Left ventricle myocardium superior (tissue), 1 donor: ENCODE measurements around the gene TAF3. TPM values are rescaled to one million over a fixed set of nuclear protein-coding genes. Genes with fewer than 3 reads are reported as not detected.

ENCODE experiments used
- ATAC-seq: fragments of 200-7000 bp; cut with Tn5 transposase; one replicate; pipeline ENCODE4 v1.9.1; 2020; ENCODE audit warnings: mild to moderate bottlenecking, moderate library complexity
- DNase-seq: peaks from one replicate; pipeline ENCODE4 v3.0.0-alpha.2; 2020
- intact Hi-C: fragments of 100-400 bp; cut with micrococcal nuclease; formaldehyde crosslinking; loops from one replicate; pipeline ENCODE4 v1.11.0; 2022
- total RNA-seq: library from RNA; stranded (reverse); fragmentation: NEBNext Ultra II Directional; extraction: Animal tissue kit (Norgen Biotek cat#: 25700); gene quantifications from one replicate; pipeline ENCODE4 v1.2.1, GENCODE V29; 2021
- donor health status: DM: no; HTN: yes; CAD: no; lungs with severe emphysema.

Gene TAF3
- total RNA-seq, 1 donor from 2014 or later = 13.0 TPM

DNA sequence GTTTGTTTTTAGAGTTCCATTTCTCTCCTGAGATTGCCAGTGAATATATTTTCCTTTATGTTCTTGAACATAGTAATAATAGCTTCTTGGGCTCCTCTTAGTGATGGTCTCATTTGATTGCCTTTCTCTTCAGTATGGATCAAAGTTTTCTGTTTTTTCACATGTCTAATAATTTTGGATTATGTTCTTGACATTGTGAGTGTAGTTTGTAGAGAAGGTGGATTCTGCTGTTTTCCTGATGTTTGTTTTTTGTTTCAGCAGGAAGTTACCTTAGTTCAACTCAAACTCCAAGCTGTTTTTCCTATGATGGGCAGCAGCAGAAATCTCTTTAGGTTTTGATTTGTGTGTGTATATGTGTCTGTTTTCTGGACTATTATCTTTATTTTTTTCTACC is 43.8 kb downstream of the TAF3 start:
- ATAC-seq = no peak
- DNase-seq = no peak
- intact Hi-C loops = no loop called here

DNA sequence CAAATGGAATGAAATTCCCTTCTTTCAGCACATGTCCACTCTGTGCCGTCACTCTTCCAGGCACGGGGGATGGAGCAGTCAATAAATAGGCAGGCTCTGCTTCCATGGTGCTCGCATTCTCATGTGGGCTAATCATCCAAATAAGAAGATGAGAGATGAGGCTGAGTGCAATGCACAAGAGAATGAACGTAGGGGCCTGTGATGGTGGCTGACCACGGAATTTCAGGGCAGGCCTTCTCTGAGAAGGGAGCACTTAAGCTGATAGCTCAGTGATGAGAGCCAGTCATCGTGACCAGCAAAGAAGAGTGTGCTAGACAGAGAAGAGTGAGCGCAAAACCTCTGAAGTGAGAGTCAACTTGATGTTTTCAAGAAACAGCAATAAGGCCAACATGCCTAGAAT is 47.9 kb downstream of the TAF3 start:
- intact Hi-C loops = no loop called here
- no peak for DNase-seq
- ATAC-seq = no peak

DNA sequence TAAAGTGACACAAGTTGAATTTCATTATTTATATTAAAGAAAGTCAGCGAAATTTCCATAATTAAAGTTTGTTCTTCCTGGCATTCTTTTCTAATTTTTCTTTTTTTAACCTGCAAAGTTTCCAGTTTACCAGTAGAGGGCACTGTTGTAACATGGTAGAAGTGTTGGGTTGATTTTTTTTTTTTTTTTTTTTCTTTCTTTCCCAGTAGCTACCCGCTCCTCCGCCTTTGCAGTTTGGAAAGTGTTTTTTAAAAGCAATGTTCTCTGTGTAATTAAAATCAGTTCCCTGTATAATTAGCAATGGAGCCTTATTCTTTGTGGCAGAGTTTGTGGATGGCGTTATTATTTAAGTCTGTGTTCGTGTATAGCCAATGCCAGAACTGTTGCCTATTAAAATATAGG is 53.7 kb downstream of the TAF3 start:
- ATAC-seq (no peak), DNase-seq (no peak)
- intact Hi-C loops = loop anchor here (10.0 kb wide), 1 partner anchor 1433 kb away; no protein-coding TSS in a partner anchor

DNA sequence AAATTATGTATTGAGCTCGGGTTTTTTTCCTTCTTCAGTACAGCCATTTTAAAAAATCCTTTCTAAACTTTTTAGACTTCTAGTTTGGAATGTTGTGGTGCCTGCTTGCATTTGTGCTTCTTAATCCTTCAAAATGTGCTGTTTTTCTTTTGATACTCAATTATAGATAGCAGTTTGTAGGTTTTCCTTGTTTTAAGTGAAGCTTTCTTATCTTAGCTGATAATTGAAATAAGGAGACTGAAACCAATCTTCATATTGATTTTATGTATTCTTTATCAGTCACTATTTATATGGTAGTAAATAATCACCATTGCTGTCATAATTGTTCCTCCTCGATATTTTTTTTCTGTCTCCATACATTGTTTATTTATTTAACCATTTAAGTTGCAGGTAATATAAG is 56.6 kb downstream of the TAF3 start:
- DNase-seq (no peak), ATAC-seq (no peak)
- intact Hi-C loops = loop anchor here (5.0 to 10.0 kb wide), 2 partner anchors 1327 to 1430 kb away; no protein-coding TSS in a partner anchor

DNA sequence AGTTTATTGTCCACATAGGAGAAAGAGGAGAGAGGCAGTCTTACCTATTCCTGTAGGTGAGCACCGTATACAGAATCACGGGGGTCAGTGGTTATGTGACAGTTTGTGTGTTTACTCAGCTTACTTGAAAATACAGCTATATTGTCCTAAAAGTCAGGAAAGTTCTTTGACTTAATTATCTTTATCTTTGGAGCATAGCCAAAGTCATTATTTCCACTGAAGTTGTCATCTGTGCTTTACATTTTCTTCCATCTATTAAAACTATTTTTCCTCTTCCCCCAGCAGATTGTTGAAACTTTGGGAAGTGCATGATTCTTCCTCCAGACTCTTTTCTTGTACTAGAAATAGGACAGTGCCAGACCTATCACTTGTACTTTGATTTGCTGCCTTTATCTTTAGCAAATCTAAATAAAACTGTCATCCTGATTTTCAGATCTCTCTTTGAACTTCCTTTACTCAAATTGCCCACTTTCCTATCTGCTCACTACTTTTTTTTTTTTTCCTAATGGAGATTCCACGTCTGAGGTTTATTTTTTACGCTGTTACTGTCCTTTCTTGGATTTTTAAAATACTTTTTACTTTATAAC is 58.3 kb downstream of the TAF3 start:
- ATAC-seq = no peak
- intact Hi-C loops = loop anchor here (5.0 to 10.0 kb wide), 2 partner anchors 1326 to 1428 kb away; no protein-coding TSS in a partner anchor
- no peak for DNase-seq

DNA sequence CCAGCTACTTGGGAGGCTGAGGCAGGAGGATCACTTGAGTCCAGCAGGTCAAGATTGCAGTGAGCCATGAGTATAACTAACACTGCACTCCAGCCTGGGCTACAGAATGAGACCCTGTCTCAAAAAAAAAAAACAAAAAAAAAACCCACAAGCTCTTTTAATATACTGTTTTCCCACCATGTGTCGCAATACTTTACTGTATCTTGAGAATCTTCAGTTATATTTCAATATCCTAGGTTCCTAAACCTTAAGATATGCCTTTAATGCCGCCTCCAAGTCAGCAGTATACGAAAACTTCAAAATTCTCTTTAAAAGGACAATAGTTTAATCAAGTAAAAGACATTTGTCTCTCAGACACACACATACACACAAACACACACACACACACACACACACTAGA is 62.8 kb downstream of the TAF3 start:
- ATAC-seq (no peak), DNase-seq (no peak)
- intact Hi-C loops = no loop called here

DNA sequence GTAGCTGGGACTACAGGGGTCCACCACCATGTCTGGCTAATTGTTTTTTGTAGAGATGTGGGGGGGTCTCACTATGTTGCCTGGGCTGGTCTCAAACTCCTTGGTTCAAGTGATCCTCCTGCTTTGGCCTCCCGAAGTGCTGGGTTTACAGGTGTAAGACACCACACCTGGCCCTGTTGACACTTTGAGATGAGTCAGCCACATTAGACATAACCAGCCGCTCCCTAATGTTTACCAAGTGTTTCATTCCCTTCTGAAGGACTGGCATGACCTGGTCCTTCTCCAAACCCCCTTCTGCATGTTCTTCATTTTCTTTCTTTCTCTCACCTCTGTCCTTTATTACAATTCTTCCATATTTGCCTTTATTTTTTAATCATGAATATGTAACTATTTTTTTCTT is 67.8 kb downstream of the TAF3 start:
- ATAC-seq = no peak
- DNase-seq = no peak
- intact Hi-C loops = no loop called here

DNA sequence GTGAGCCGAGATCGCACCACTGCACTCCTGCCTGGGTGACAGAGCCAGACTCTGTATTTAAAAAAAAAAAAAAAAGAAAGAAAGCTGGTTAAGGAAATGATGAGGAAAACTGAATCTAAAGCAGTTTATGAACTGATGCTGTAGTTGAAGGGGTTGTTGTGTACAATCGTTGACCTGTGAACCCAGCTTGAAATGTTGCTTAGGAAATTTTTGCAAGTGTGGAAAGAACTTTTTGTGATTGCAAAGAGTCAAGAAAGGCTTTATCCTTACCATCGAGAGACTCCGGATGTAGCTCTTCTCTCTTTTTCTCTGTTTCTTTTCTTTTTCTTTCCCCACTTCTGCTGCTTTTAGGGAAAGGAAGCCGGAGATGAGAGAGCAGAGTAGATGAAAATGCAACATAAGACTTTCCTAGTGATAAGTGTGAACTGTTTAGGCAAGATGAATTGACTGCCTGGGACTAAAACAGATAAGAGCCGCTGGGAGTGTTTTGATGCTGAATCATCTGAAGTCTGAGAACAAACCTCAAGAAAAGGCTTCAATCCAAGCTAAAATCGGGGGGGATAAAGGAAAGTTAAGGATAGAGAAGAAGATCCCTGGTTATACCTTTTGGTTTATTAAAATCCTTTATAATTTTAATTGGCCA is 69.0 kb downstream of the TAF3 start:
- no peak for ATAC-seq

DNA sequence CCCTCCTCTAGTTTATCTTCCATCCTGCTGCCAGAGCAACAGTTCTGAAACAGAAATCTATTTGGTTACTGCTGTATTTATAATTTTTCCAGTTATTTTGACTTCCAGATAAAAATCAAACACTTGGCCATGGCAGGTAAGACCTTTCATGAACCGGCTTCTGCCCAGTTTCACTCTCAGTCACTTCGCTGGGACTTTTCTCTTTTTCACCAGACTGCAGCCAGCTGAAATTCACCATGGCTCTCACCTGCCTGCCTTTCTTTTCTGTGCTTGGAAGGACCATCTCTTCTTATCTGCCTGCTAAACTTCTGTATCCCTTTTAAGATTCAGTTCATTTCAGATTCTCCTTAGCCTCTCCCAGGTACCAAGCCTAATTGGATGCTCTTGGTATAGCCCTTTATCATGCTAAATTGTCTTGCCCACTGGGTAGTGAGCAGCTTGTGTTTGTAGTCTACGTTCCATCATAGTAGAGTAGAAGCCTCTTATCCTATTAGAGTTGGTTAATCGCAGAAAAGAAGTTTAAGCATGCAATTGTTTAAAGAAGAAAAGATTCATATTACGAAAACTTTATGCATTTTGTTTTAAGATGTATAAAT is 71.7 kb downstream of the TAF3 start:
- no peak for ATAC-seq

More for the DNA sequence above, 69.0 kb downstream of the TAF3 start:
- no peak for DNase-seq
- intact Hi-C loops = no loop called here

DNA sequence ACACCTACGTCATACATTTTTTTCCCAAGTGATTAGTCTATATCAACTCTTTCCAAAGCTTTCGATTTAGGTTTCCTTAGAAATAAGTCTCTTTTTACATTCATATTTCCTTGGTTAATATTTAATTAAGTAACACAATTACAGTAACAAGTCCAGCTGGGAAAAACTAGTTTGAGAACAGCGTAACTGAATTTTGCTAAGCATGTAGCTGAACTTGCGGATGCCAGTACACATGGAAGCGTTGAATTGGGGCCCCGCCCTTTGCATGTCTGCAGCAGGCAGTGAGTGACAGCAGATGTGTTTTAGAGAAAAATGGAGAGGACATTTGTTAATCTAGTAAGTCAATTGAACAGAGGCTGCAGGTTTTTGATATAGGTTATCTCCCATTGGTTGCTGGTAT is 72.5 kb downstream of the TAF3 start:
- intact Hi-C loops = no loop called here
- ATAC-seq (no peak), DNase-seq (no peak)

More for the DNA sequence above, 71.7 kb downstream of the TAF3 start:
- intact Hi-C loops = no loop called here
- DNase-seq = no peak

DNA sequence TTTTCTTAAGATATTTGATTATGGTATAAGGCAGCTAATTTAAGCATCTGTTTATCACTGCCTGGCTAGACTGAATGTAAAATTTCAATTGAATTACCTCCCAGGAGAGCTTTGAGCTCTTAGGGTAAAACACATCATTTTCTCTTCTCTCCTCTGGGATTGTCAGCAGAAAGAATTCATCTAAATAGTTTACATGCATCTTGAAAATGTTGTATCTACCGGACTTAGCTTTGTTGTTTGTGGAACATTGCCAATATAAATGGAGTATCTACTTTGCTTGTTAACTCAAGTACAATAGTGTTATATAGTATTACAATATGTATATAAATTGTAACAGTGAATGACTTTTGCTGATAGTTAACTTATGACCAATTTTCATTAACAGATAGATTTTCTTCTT is 73.3 kb downstream of the TAF3 start:
- intact Hi-C loops = no loop called here
- DNase-seq (no peak), ATAC-seq (no peak)

DNA sequence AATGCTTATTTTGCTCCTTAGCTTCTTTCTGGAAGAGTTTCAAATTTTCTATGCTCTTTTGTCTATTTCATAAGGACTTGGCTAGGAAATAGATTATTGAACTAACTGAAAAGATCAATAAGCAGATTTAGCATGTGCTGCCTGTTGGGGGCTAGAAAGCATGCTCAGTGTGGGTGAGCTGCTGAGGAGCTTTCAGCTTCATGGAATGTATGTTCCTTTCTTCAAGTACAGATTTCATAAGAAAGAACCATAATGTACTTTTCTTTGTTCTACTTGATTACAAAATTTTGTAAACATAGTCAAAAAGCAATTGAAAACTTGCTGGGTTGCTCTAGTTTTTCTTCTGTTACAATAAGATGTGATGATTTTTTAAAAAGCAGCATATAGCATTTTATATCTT is 73.8 kb downstream of the TAF3 start:
- ATAC-seq (no peak), DNase-seq (no peak)
- intact Hi-C loops = no loop called here

DNA sequence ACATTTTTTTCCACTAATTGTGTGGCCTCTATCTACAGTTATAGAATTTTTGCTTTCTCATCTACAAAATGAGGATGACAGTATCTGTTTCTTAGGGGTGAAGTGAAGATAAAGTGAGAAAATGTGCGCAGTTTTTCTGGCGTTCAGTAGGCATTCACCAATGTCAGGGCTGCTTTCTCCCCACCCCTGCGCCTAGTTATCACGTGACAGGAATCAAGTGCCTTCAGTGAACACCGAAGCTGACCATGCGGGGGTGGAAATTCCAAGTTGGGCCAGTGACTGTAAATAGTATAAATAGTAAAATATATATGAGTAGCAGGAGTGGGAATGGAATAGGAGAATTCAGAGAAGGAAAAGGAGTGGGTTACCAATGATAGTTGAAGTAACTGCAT is 77.4 kb downstream of the TAF3 start:
- intact Hi-C loops = no loop called here
- ATAC-seq = no peak
- DNase-seq = no peak

DNA sequence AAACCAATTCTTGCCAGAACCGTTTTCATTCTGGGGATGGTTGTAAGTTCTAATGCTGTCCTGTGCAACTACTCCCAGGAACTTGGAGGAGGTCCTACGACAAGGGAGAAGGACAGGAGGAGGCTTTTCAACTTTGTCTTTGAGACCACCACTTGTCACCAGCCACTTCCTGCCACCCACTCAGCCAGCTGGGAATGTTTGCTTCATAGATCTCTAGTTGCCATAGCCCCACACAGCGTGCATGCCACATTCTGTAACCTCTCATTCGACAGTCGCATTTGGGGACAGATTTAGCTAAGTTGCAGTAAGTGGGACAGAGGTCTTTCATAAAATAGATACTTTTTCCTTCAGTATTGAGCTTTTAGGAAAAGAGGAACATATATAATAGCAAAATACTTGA is 78.0 kb downstream of the TAF3 start:
- no peak for ATAC-seq
- no peak for DNase-seq
- intact Hi-C loops = no loop called here

DNA sequence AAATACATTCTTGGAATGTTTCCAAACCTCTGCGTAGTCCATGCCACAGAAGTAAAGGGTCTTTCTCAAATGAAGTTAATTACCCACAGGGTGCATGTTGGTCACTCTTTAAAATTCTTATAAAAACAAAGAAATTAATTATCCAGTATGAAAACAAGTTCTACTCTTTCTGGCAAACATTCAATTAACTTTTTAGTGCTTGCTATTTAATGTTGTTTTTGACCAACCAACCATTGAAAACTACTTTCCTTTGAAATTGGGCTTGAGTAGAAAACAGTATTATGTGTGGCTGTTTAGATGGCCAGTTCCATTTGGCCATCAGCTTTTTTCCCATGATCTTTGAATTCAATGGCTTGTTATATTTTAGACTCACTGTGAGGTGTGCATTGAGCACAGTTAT is 83.0 kb downstream of the TAF3 start:
- DNase-seq = no peak
- intact Hi-C loops = no loop called here
- ATAC-seq = no peak

DNA sequence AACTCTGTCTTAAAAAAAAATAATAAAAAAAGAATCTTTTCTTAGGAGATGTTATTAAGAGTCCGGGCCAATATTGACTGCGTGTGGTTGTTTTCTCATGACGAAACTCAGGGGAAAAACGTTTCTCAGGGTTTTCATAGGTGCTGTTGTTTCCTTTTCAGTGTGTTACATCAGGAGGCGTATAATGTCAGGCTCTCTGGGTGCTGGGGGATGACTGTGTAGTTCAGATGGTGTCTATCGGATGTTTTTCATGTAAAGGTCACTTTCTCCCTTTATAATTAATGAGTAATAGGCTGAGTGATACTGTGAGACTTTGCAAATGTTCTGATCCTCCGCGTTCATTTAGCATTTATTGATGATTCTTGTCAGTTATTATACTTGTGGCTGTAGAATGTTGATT is 84.1 kb downstream of the TAF3 start:
- no peak for ATAC-seq
- DNase-seq = no peak

DNA sequence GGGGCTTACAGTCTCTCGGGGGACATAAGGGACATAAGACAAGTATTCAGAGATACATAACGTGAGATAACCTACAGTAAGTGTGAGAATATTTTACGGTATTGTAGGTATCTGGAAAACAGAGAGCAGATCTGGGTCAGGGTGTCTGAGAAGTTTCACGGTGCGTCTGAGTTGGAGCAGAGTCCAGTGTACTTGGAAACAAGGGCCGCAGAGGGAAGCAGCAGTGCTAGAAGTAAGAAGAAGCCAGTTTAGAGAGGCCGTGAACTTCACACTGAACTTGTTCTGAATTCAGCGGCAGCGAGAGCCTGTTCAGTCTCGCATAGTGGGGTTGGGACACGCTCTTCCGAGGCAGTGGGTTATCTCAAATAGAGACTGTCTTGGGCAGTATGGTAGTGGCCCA is 85.5 kb downstream of the TAF3 start:
- intact Hi-C loops = no loop called here
- ATAC-seq (no peak), DNase-seq (no peak)

More for the DNA sequence above, 84.1 kb downstream of the TAF3 start:
- intact Hi-C loops = no loop called here

DNA sequence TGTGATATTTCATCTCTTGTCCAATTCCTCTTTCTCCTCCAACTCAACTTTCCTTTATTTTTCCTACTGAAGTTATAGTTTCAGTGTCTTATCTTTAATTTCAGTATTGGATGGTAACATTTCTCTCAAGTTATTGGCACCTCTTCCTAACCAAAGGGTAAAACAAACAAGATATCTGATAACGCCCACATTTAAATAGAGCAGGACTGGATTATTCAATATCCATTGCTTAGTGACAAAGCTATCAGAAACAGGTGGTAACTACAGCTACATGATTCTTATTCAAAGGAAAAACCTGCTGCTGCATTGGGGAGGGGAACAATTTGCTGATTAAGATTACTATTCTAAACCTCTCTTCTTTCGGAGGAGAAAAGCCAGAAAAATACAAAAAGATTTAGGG is 87.8 kb downstream of the TAF3 start:
- intact Hi-C loops = no loop called here
- ATAC-seq = no peak
- no peak for DNase-seq

DNA sequence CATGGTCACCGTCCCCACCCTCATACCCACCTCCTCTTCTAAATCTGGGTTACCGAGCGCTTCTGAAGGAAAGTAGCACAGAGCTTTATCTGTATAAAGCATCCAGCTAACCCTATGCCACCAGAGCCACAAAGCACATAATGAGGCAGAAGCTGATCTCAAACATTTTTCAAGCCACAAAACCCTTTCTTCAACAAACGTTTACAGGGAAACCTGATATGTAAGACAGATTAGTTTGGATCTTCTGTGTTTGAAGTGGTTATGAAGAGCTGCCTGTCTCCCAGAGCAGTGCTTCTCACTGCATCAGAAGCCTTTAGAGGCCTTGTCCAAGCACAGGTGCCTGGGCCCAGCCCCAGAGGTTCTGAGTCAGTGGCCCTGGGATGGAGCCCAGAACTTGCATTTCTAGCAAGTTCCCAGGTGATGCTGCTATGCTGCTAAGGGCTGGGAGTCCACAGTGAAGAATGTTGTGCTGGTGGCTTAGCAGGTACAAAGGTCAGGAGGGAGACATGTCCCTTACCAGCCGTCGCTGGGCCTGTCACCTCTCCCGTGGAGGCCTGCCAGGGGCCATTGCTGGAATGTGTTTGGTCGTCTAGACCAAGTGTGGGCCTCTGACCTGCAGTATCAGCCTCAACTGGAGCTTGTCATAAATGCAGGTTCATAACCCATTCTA is 90.4 kb downstream of the TAF3 start:
- intact Hi-C loops = no loop called here
- peak; percentile 46 for DNase-seq
- peak; percentile 21 for ATAC-seq

DNA sequence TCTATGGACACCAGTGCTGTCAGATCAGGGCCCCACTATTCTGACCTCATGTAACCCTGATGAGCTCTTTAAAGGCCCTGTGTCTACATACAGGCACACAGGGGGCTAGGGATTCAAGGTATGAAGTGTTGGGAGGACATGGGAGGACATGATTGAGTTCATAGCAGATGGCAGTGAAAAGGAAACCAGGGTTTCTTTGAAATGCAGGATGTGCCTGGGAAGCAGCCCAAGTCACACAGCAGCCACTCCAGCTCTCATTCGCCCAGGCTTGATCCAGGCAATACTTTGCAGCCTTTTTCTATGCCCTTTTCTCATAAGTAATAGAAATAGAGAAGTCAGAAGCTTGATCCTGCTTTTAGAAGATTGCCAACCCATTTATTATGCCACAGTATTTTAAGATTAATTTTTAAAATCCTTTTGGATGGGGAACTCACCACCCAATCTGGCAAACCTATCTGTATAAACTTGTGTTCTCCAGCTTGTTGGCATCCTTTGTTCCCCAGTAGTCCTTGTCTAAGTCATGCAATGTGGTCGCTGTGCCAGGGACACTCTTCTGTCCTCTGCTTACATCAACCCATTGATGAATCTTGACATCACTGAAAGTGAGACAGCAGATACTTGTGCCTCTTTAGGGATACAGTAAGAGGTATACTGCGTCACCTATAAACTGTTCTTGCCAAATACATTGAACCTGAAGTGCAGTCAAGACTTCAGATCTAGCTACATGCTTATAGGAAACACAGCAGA is 95.0 kb downstream of the TAF3 start:
- no peak for DNase-seq
- intact Hi-C loops = no loop called here
- no peak for ATAC-seq
